CD4-positive, alpha-beta T cell (primary cell): ENCODE results near the gene C11orf21. TPM values are rescaled to one million over a fixed set of nuclear protein-coding genes. Genes with fewer than 3 reads are reported as not detected.

Source experiments
- ATAC-seq: fragments of 200-7000 bp; cut with Tn5 transposase; one replicate; pipeline ENCODE4 v1.10.0; 2022; ENCODE audit warnings: mild to moderate bottlenecking; ENCODE audit not compliant: poor library complexity
- CTCF ChIA-PET: fragments of 350-600 bp; sonication (Branson Sonifier 250); formaldehyde crosslinking; loops from one replicate; lab custom pipeline; 2021; ENCODE audit warnings: antibody characterized with exemption, inconsistent platforms; lab: Charles Lee
- POLR2A ChIA-PET: fragments of 350-600 bp; sonication (Branson Sonifier 250); formaldehyde crosslinking; loops from one replicate; lab custom pipeline; 2021; ENCODE audit warnings: antibody characterized with exemption, inconsistent platforms; lab: Charles Lee
- DNase-seq, 14 experiments: peaks; one replicate each; pipeline ENCODE4 v3.0.0-alpha.2; 2013 to 2020; ENCODE audit warnings: mixed read lengths in 2 of 14
- H3K27ac ChIP-seq, 2 donors: one replicate each; pipeline versions ENCODE4 v1.5.1 to v1.7.0; 2013; ENCODE audit warnings: low read length in 2 of 2, low read depth in 1 of 2, mild to moderate bottlenecking in 1 of 2
- H3K27me3 ChIP-seq, 2 experiments: 1 replicate in 1 of 2; 2 replicates in 1 of 2; pipeline versions ENCODE4 v1.6.1 to v1.7.0; 2013; ENCODE audit warnings: low read length in 2 of 2, control low read depth in 1 of 2, mild to moderate bottlenecking in 1 of 2, moderate library complexity in 1 of 2; ENCODE audit not compliant: insufficient read depth in 2 of 2, control insufficient read depth in 1 of 2
- H3K36me3 ChIP-seq: one replicate; pipeline ENCODE4 v1.6.1; 2013; ENCODE audit warnings: low read length, control low read depth; ENCODE audit not compliant: insufficient read depth
- H3K4me1 ChIP-seq: one replicate; pipeline ENCODE4 v1.6.1; 2013; ENCODE audit warnings: low read length, control low read depth; ENCODE audit not compliant: insufficient read depth
- H3K4me3 ChIP-seq: one replicate; pipeline ENCODE4 v1.5.1; 2013; ENCODE audit warnings: mild to moderate bottlenecking, low read length, moderate library complexity
- H3K9me3 ChIP-seq, 2 experiments: 1 replicate in 1 of 2; 2 replicates in 1 of 2; pipeline versions ENCODE4 v1.6.1 to v1.7.0; 2013; ENCODE audit warnings: low read length in 2 of 2, mild to moderate bottlenecking in 2 of 2, control low read depth in 1 of 2, moderate library complexity in 1 of 2; ENCODE audit not compliant: control insufficient read depth in 1 of 2, insufficient read depth in 1 of 2
- H3K27ac Mint-ChIP-seq: one replicate; pipeline ENCODE4 v1.8.0; 2020; ENCODE audit warnings: mixed read lengths
- H3K27me3 Mint-ChIP-seq: one replicate; pipeline ENCODE4 v1.8.0; 2021; ENCODE audit warnings: mixed read lengths
- H3K36me3 Mint-ChIP-seq: one replicate; pipeline ENCODE4 v1.8.0; 2021; ENCODE audit warnings: low read depth, mixed read lengths
- H3K4me1 Mint-ChIP-seq: one replicate; pipeline ENCODE4 v1.8.0; 2021; ENCODE audit warnings: low read depth, mixed read lengths
- H3K4me3 Mint-ChIP-seq: one replicate; pipeline ENCODE4 v1.8.0; 2020; ENCODE audit warnings: mild to moderate bottlenecking, mixed read lengths
- H3K9me3 Mint-ChIP-seq: one replicate; pipeline ENCODE4 v1.8.0; 2020; ENCODE audit warnings: mixed read lengths
- CTCF ChIP-seq: fragments of 200-600 bp; IDR thresholded peaks from one replicate; pipeline ENCODE4 v1.8.0; 2022; ENCODE audit warnings: antibody characterized with exemption, mild to moderate bottlenecking
- intact Hi-C, 2 experiments: fragments of 100-400 bp; cut with DNase I in 1 of 2; cut with micrococcal nuclease in 1 of 2; formaldehyde crosslinking; loops; one replicate each; pipeline versions ENCODE4 v1.15.1 to v1.9.0; 2023 to 2025; cut with DNase I, micrococcal nuclease
- polyA plus RNA-seq, 2 donors: library from polyadenylated mRNA; unstranded; fragments of 120-200 nt; gene quantifications; one replicate each; pipeline ENCODE4 v1.2.1, GENCODE V29; 2013
- total RNA-seq, 174 experiments: library from RNA in 2 of 174; stranded (reverse) in 2 of 174; gene quantifications; one replicate each; pipeline ENCODE4 v1.2.3 and lab custom pipeline; 2021 to 2026

The C11orf21 gene
- total RNA-seq: 10 to 100 TPM; 71.2 to 71.7 TPM
- 47.8 TPM for polyA plus RNA-seq (2013, experiment 1 of 2)
- 110 TPM for polyA plus RNA-seq (2013, experiment 2 of 2)
- total RNA-seq (lab: John Stamatoyannopoulos, UW): 0.37 to 172 (median 28.5) reads per million in 172 experiments

GRCh38 chr11:2301631-2302305 is at the start of gene C11orf21, which contains the start of gene TSPAN32:
Gene C11orf21, minus strand, starts transcription at chr11:2301918. Its CDS starts 110 bp downstream, at chr11:2301808.
Gene TSPAN32, plus strand, starts transcription at chr11:2302013. Its CDS starts 137 bp downstream, at chr11:2302150.
- ATAC-seq (peak; percentile 71), DNase-seq (peak in 13 of 14 experiments; percentile 30 to 94 (median 57))
- POLR2A ChIA-PET: interaction anchor here (1.1 to 5.5 kb wide), 8 partner anchors 14 to 144 kb away, joined by 3 to 36 read pairs (median 5); partner anchors contain the start of genes ASCL2, CD81 and TSSC4
- intact Hi-C loops: loop anchor here (5.0 to 10.0 kb wide), 4 partner anchors 76 to 586 kb away; partner anchors contain the start of genes CD81 (in 1 of the 2), CDKN1C (in 1 of the 2) and TSSC4 (in 1 of the 2)
- H3K27ac Mint-ChIP-seq: peak within 1 kb of the TSS; percentile 94
- Histone ChIP-seq H3K4me3 (peak within 1 kb of the TSS; percentile 67), H3K4me1 (peaks cover 74% of the 10 kb centered on the region), H3K27ac (peak within 1 kb of the TSS; percentile 69 to 78), H3K27me3 (no peaks in the 10 kb centered on the region), H3K36me3 (peaks cover 40% of the 10 kb centered on the region), H3K9me3 (no peaks in the 10 kb centered on the region)
- peak within 1 kb of the TSS; percentile 96 for H3K4me3 Mint-ChIP-seq
- peaks cover 23% of the 10 kb centered on the region for H3K36me3 Mint-ChIP-seq
- H3K4me1 Mint-ChIP-seq: peaks cover 72% of the 10 kb centered on the region
- no peak for TF ChIP-seq CTCF
- CTCF ChIA-PET: interaction anchor here (1.3 to 6.4 kb wide), 2 partner anchors 98 to 118 kb away, joined by 6 to 89 read pairs; partner anchors contain the start of gene TSSC4
- H3K27me3 Mint-ChIP-seq: no peaks in the 10 kb centered on the region
- no peaks in the 10 kb centered on the region for H3K9me3 Mint-ChIP-seq

DNA sequence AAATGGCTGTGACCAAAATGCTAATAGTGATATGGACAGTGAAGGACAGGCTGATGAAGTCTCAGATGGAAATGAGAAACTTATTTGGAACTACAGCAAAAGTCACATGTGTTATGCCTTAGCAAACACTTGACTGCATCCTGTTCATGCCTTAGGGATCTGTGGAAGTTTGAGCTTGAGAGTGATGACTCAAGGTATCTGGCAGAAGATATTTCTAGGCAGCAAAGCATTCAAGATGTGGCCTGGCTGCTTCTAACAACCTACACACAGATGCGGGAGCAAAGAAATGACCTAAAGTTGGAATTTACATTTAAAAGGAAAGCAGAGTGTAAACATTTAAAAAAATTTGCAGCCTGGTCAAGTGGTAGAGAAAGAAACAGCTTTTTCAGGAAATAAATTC is 47.3 kb upstream of the C11orf21 start:
- ATAC-seq (no peak), DNase-seq (no peak)
- Histone ChIP-seq H3K27ac (no peak overlapping the region), H3K4me1 (no peaks in the 10 kb centered on the region), H3K4me3 (no peak overlapping the region), H3K27me3 (no peaks in the 10 kb centered on the region), H3K9me3 (peaks cover 0 to 28% of the 10 kb centered on the region in 2 experiments), H3K36me3 (no peaks in the 10 kb centered on the region)
- no peak overlapping the region for H3K4me3 Mint-ChIP-seq
- H3K9me3 Mint-ChIP-seq: peaks cover 4% of the 10 kb centered on the region
- no peak overlapping the region for H3K27ac Mint-ChIP-seq
- POLR2A ChIA-PET: no interaction called here
- TF ChIP-seq CTCF: no peak
- CTCF ChIA-PET: no interaction called here
- no peaks in the 10 kb centered on the region for H3K27me3 Mint-ChIP-seq
- no peaks in the 10 kb centered on the region for H3K4me1 Mint-ChIP-seq
- intact Hi-C loops: no loop called here
- H3K36me3 Mint-ChIP-seq: peaks cover 5% of the 10 kb centered on the region

DNA sequence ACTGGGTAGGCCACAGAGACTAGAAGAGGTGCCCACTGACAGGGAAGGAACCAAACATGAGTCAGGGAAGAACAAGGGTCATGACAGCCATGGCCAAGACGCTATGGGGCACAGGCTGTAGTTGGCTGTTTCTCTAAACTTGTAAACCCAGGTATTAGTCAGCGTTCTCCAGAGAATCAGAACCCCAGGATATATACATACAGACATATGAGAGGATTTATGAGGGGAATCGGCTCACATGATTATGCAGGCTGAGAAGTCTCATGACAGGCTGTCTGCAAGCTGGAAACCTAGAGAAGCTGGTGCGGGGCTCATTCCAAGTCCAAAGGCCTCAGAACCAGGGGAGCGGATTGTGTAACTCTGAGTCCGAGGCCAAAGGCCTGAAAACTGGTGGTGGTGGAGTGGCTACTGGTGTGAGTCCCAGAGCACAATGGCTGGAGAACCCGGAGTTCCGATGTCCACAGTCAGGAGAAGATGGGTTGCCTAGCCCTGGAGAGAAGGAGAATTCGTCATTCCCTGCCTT is 45.7 kb upstream of the C11orf21 start:
- Histone ChIP-seq H3K4me3 (no peak overlapping the region), H3K36me3 (no peaks in the 10 kb centered on the region), H3K9me3 (peaks cover 0 to 28% of the 10 kb centered on the region in 2 experiments), H3K27ac (no peak overlapping the region), H3K27me3 (no peaks in the 10 kb centered on the region), H3K4me1 (no peaks in the 10 kb centered on the region)
- DNase-seq (no peak), ATAC-seq (no peak)
- POLR2A ChIA-PET: no interaction called here
- no peak overlapping the region for H3K27ac Mint-ChIP-seq
- CTCF ChIA-PET: no interaction called here
- peaks cover 4% of the 10 kb centered on the region for H3K9me3 Mint-ChIP-seq
- H3K4me1 Mint-ChIP-seq: no peaks in the 10 kb centered on the region
- peaks cover 5% of the 10 kb centered on the region for H3K36me3 Mint-ChIP-seq
- no peaks in the 10 kb centered on the region for H3K27me3 Mint-ChIP-seq
- intact Hi-C loops: no loop called here
- no peak for TF ChIP-seq CTCF
- H3K4me3 Mint-ChIP-seq: no peak overlapping the region
